ENCODE measurements around the gene PNPLA2.

DNA sequence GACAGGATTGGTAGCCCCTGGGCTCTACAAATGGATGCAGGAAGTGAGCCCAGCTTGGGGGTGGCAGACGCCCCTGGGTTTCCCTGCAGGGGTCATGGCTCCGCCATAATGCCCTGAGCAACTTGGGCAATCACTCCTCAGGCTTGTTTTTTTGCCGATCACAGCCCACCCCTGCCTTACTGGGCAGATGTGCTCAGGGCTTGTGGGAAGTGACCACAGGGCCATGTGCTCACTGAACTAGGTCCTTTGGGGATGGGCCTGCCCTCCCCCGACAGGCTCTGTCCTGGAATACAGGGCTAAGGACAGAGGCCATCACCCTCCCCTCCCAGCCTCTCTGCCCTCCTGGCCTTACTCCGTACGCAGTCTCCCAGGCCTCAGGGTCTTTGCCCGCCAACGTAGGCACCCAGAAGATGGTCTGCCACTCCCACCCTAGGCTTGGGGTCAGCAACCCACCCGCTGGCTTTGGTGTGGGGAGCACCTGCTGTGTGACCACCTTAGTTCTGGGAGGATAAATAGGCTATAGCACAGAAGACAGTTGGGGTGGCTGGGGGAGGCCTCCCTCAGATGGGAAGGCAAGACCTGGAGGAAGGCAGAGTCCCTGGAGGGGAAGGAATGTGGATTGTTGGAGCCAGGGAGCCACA, 5.1 kb upstream of the PNPLA2 start:
- TF ChIP-seq JAZF1 (CRISPR knock-in tag; IDR thresholded peaks at IDR 0.05) = no peak
- TF ChIP-seq, protein P1, sequence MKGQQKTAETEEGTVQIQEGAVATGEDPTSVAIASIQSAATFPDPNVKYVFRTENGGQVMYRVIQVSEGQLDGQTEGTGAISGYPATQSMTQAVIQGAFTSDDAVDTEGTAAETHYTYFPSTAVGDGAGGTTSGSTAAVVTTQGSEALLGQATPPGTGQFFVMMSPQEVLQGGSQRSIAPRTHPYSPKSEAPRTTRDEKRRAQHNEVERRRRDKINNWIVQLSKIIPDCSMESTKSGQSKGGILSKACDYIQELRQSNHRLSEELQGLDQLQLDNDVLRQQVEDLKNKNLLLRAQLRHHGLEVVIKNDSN (CRISPR knock-in tag; IDR thresholded peaks at IDR 0.05) = no peak
- TF ChIP-seq SP1 (CRISPR knock-in tag; conservative IDR thresholded peaks at IDR 0.05) = no peak
- TF ChIP-seq, protein P2, sequence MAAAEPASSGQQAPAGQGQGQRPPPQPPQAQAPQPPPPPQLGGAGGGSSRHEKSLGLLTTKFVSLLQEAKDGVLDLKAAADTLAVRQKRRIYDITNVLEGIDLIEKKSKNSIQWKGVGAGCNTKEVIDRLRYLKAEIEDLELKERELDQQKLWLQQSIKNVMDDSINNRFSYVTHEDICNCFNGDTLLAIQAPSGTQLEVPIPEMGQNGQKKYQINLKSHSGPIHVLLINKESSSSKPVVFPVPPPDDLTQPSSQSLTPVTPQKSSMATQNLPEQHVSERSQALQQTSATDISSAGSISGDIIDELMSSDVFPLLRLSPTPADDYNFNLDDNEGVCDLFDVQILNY (CRISPR knock-in tag; IDR thresholded peaks at IDR 0.05) = no peak
- no peak for TF ChIP-seq SMAD3 (CRISPR knock-in tag; IDR thresholded peaks at IDR 0.05; ENCODE audit: borderline replicate concordance)
- TF ChIP-seq HMGA2 (CRISPR knock-in tag; IDR thresholded peaks at IDR 0.05) = no peak
- TF ChIP-seq NR3C1 (CRISPR knock-in tag; conservative IDR thresholded peaks at IDR 0.05; ENCODE audit: low read depth) = no peak
- TF ChIP-seq, protein P3, sequence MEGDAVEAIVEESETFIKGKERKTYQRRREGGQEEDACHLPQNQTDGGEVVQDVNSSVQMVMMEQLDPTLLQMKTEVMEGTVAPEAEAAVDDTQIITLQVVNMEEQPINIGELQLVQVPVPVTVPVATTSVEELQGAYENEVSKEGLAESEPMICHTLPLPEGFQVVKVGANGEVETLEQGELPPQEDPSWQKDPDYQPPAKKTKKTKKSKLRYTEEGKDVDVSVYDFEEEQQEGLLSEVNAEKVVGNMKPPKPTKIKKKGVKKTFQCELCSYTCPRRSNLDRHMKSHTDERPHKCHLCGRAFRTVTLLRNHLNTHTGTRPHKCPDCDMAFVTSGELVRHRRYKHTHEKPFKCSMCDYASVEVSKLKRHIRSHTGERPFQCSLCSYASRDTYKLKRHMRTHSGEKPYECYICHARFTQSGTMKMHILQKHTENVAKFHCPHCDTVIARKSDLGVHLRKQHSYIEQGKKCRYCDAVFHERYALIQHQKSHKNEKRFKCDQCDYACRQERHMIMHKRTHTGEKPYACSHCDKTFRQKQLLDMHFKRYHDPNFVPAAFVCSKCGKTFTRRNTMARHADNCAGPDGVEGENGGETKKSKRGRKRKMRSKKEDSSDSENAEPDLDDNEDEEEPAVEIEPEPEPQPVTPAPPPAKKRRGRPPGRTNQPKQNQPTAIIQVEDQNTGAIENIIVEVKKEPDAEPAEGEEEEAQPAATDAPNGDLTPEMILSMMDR (IDR thresholded peaks at IDR 0.05) = no peak
- TF ChIP-seq, protein P4, sequence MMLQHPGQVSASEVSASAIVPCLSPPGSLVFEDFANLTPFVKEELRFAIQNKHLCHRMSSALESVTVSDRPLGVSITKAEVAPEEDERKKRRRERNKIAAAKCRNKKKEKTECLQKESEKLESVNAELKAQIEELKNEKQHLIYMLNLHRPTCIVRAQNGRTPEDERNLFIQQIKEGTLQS (CRISPR knock-in tag; conservative IDR thresholded peaks at IDR 0.05) = no peak
